K562 (cell line): ENCODE results near the gene PTCRA.

Experiments
- BRD9 ChIP-seq: fragments of 450-650 bp; IDR thresholded peaks from 2 replicates; pipeline ENCODE4 v1.6.1; 2018; ENCODE audit warnings: low read depth; ENCODE audit not compliant: partially characterized antibody
- C11orf30 ChIP-seq: fragments of 450-650 bp; IDR thresholded peaks from 2 replicates; pipeline ENCODE4 v1.6.1; 2016; ENCODE audit warnings: low read depth, mild to moderate bottlenecking
- CBX3 ChIP-seq, 2 experiments: IDR thresholded peaks; 1 replicate in 1 of 2; 2 replicates in 1 of 2; pipeline ENCODE4 v1.6.1; 2012; ENCODE audit warnings: inconsistent platforms in 2 of 2, low read length in 2 of 2, borderline replicate concordance in 1 of 2, control low read depth in 1 of 2
- CREB1 ChIP-seq, 2 experiments: sonication (generic) in 1 of 2; formaldehyde crosslinking in 1 of 2; IDR thresholded peaks; 2 replicates each; pipeline versions ENCODE4 v1.6.1 to v1.8.0; 2012 to 2022; ENCODE audit warnings: inconsistent platforms in 1 of 2, mild to moderate bottlenecking in 1 of 2, missing genetic modification reagents in 1 of 2, moderate library complexity in 1 of 2
- HDAC6 ChIP-seq: IDR thresholded peaks from 2 replicates; pipeline ENCODE4 v1.6.1; 2012; ENCODE audit warnings: low read depth, mild to moderate bottlenecking, control low read depth, inconsistent platforms, low read length, moderate library complexity
- MCM3 ChIP-seq: fragments of 450-650 bp; IDR thresholded peaks from 2 replicates; pipeline ENCODE4 v1.6.1; 2016
- MYBL2 ChIP-seq, 2 experiments: fragments of 450-650 bp in 1 of 2; sonication (generic) in 1 of 2; formaldehyde crosslinking in 1 of 2; IDR thresholded peaks; 2 replicates each; pipeline versions ENCODE4 v1.6.1 to v1.8.1; 2017 to 2022; ENCODE audit warnings: borderline replicate concordance in 1 of 2, inconsistent platforms in 1 of 2, low read depth in 1 of 2, mild to moderate bottlenecking in 1 of 2, missing genetic modification reagents in 1 of 2, moderate library complexity in 1 of 2
- TEAD4 ChIP-seq, 2 experiments: sonication (generic) in 1 of 2; formaldehyde crosslinking in 1 of 2; IDR thresholded peaks; 2 replicates each; pipeline versions ENCODE4 v1.6.1 to v1.8.0; 2012 to 2022; ENCODE audit warnings: borderline replicate concordance in 1 of 2, inconsistent platforms in 1 of 2, low read length in 1 of 2, mild to moderate bottlenecking in 1 of 2, missing genetic modification reagents in 1 of 2
- TF ChIP-seq, protein P1 (sequence below): fragments of 150-350 bp; conservative IDR thresholded peaks from 2 replicates; pipeline ENCODE4 v1.6.1; 2014; ENCODE audit warnings: low read length

DNA sequence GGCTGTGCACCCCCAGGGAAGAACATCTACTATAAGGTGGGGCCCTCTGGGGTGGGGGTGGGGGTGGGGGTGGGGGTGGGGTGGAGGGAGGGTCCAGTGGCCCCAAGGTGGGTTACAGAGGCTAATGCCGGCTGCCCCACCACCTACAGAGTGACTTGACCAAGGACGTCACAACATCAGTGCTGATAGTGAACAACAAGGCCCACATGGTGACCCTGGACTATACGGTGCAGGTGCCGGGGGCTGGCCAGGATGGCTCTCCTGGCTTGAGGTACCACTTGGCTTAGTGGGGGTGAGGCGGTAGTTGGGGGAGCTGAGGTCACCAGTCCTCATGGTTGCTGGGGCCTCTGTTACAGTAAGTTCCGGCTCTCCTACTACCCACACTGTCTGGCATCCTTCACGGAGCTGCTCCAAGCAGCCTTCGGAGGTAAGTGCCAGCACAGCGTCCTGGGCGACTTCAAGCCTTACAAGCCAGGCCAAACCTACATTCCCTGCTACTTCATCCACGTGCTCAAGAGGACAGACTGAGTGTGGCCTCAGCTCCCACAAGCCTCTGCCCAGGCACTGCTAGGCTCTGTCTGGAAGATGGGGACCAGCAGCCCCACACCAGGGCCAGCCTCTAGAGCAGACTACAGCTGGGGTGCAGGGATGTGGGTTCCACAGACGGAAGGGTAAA lies 47.5 kb downstream of the PTCRA start:
- TF ChIP-seq, protein P1, sequence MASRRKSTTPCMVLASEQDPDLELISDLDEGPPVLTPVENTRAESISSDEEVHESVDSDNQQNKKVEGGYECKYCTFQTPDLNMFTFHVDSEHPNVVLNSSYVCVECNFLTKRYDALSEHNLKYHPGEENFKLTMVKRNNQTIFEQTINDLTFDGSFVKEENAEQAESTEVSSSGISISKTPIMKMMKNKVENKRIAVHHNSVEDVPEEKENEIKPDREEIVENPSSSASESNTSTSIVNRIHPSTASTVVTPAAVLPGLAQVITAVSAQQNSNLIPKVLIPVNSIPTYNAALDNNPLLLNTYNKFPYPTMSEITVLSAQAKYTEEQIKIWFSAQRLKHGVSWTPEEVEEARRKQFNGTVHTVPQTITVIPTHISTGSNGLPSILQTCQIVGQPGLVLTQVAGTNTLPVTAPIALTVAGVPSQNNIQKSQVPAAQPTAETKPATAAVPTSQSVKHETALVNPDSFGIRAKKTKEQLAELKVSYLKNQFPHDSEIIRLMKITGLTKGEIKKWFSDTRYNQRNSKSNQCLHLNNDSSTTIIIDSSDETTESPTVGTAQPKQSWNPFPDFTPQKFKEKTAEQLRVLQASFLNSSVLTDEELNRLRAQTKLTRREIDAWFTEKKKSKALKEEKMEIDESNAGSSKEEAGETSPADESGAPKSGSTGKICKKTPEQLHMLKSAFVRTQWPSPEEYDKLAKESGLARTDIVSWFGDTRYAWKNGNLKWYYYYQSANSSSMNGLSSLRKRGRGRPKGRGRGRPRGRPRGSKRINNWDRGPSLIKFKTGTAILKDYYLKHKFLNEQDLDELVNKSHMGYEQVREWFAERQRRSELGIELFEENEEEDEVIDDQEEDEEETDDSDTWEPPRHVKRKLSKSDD, result no peak
- TF ChIP-seq TEAD4 (IDR thresholded peaks at IDR 0.05; ENCODE audit: low read length) (no peak), TEAD4 (CRISPR knock-in tag; IDR thresholded peaks at IDR 0.05; ENCODE audit: borderline replicate concordance) (no peak), HDAC6 (no peak), MYBL2 (IDR thresholded peaks at IDR 0.05; ENCODE audit: low read depth) (no peak), MYBL2 (CRISPR knock-in tag; IDR thresholded peaks at IDR 0.05; ENCODE audit: borderline replicate concordance) (no peak), C11orf30 (no peak), BRD9 (no peak), MCM3 (no peak), CBX3 (IDR thresholded peaks at IDR 0.05; ENCODE audit: borderline replicate concordance in 1 of 2, low read length in 2 of 2) (no peak), CREB1 (IDR thresholded peaks at IDR 0.05) (no peak), CREB1 (CRISPR knock-in tag; IDR thresholded peaks at IDR 0.05) (no peak)
